Hematopoietic multipotent progenitor cell (in vitro differentiated cells): Measurements from ENCODE around the gene SOX12. TPM values are rescaled to one million over a fixed set of nuclear protein-coding genes. Genes with fewer than 3 reads are reported as not detected.
"Not testable (repeated sequence)": the region's sequence is repeated elsewhere in the genome, so short reads cannot be mapped to it uniquely, and the experiment has no call there.

ENCODE experiments used
- DNase-seq, 3 donors: peaks; one replicate each; pipeline ENCODE4 v3.0.0-alpha.2; 2011 to 2015; ENCODE audit warnings: low read depth in 2 of 3, low spot score in 2 of 3
- total RNA-seq: library from RNA; depleted of rRNA; stranded (reverse); fragments of >200 nt; gene quantifications from one replicate; pipeline ENCODE4 v1.2.3, GENCODE V29; 2012

Gene SOX12
- total RNA-seq, 1 donor, result 12.4 TPM

DNA sequence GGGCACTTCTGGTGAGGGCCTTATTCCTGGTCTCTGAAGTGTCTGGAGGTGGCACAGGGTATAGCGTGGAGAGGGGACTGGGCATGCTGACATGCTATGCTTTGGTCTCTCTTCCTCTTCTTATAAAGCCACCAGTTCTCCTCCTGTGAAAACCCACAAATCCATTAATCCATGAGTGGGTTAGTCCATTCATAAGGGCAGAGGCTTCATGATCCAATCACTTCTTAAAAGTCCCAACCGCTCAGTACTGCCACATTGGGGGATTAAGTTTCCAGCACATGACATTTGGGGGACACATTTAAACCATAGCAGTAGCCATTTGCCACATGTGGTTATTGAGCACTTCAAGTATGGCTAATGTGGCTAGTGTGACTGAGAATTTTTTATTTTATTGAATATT lies 51.4 kb downstream of the SOX12 start:
- no peak for DNase-seq

DNA sequence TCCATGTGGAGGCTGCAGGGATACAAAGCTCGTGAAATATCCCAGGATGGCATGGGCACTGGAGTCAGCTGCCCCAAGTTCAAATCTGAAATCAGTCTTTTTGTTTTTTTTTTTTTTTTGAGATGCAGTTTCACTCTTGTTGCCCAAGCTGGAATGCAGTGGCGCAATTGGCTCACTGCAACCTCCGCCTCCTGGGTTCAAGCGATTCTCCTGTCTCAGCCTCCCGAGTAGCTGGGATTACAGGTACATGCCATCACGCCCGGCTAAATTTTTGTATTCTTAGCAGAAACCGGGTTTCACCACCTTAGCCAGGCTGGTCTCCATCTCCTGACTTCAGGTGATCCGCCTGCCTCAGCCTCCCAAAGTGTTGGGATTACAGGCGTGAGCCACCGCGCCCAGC lies 52.2 kb downstream of the SOX12 start:
- not testable (repeated sequence) for DNase-seq

DNA sequence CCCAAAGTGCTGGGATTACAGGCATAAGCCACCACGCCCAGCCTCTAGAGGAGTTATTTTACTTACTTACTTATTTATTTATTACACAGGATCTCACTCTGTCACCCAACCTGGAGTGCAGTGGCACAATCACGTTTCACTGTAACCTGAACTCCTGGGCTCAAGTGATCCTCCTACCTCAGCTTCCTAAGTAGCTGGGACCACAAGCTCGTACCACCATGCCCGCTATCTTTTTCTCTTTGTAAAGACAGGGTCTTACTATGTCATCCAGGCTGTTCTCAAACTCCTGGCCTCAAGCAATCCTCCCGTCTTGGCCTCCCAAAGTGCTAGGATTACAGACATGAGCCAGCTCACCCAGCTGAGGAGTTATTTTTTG lies 53.6 kb downstream of the SOX12 start:
- no peak for DNase-seq

Other genes starting within 250 kb of the SOX12 start
- gene DEFB125, start 237.9 kb upstream of the SOX12 start, total RNA-seq, result not detected
- gene DEFB126, start 183.0 kb upstream of the SOX12 start, total RNA-seq, result not detected
- gene DEFB127, start 168.1 kb upstream of the SOX12 start, total RNA-seq, result not detected
- gene DEFB128, start 135.8 kb upstream of the SOX12 start, total RNA-seq, result not detected
- gene DEFB129, start 98.3 kb upstream of the SOX12 start, total RNA-seq, result not detected
- gene DEFB132, start 67.8 kb upstream of the SOX12 start, total RNA-seq, result not detected
- gene C20orf96, start 34.8 kb upstream of the SOX12 start, total RNA-seq, result 4.8 TPM
- gene ZCCHC3, start 28.0 kb upstream of the SOX12 start, total RNA-seq, result 27.7 TPM
- gene NRSN2, start 21.6 kb downstream of the SOX12 start, total RNA-seq, result 20.5 TPM
- gene TRIB3, start 55.2 kb downstream of the SOX12 start, total RNA-seq, result 33.1 TPM
- 91.8 TPM for gene RBCK1, start 82.7 kb downstream of the SOX12 start, total RNA-seq
- gene TBC1D20, start 137.0 kb downstream of the SOX12 start, total RNA-seq, result 32.9 TPM
- gene CSNK2A1, start 218.2 kb downstream of the SOX12 start, total RNA-seq, result 84.8 TPM